ENCODE results near the gene FOLR2.
A peak's percentile ranks its signal among the peaks of the same experiment; 100 is the strongest.

The FOLR2 gene

DNA sequence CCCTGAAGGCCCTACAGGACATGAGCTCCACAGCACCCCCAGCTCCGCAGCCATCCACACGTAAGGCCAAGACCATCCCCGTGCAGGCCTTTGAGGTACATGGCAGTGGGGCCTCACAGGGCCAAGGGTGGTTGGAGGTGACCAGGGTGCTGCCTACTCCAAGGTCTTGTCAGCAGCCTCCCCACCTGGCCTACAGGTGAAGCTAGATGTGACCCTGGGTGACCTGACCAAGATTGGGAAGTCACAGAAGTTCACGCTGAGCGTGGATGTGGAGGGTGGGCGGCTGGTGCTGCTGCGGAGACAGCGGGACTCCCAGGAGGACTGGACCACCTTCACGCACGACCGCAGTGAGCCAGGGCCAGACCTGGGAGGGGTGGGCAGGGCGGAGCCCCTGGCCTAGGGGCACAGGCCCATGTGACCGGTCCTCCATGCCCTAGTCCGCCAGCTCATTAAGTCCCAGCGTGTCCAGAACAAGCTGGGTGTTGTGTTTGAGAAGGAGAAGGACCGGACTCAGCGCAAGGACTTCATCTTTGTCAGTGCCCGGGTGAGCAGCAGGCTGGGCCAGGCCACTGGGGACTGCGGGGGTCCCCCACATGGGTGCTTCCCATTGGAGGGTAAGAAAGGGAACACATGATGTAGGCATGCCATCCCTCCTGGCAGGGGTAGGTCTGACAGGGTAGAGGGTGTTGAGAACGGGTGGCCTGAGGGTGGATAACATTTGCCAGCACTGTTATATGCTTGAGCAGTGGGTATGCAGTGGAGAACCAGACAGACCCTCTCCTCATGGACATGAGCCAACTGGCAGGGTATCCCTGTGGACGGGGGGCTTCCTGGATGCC lies 13.6 kb downstream of the FOLR2 start:
- DNase-seq (ENCODE audit: low read depth), result no peak

DNA sequence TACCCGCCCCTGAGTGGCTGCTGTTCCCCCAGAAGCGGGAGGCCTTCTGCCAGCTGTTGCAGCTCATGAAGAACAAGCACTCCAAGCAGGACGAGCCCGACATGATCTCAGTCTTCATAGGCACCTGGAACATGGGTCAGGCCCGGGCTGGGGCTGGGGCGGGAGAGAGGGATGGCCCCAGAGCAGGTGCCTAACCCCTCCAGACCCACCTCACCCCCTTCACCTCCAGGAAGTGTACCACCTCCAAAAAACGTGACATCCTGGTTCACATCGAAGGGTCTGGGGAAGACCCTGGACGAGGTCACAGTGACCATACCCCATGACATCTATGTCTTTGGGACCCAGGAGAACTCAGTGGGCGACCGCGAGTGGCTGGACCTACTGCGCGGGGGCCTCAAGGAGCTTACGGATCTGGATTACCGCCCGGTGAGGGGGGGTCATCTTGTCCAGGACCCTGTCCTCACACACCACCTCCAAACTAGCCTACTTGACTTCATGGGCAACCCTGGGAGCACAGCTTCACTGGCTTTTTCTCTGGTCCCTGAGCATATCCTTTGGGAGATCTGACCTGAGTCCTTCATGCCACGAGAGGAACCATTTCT lies 14.3 kb downstream of the FOLR2 start:
- DNase-seq (ENCODE audit: low read depth), result no peak

- no peak for DNase-seq (ENCODE audit: low read depth)
Observed at GRCh38 chr11:72231396-72232259, 15.0 kb downstream of the FOLR2 start.

DNA sequence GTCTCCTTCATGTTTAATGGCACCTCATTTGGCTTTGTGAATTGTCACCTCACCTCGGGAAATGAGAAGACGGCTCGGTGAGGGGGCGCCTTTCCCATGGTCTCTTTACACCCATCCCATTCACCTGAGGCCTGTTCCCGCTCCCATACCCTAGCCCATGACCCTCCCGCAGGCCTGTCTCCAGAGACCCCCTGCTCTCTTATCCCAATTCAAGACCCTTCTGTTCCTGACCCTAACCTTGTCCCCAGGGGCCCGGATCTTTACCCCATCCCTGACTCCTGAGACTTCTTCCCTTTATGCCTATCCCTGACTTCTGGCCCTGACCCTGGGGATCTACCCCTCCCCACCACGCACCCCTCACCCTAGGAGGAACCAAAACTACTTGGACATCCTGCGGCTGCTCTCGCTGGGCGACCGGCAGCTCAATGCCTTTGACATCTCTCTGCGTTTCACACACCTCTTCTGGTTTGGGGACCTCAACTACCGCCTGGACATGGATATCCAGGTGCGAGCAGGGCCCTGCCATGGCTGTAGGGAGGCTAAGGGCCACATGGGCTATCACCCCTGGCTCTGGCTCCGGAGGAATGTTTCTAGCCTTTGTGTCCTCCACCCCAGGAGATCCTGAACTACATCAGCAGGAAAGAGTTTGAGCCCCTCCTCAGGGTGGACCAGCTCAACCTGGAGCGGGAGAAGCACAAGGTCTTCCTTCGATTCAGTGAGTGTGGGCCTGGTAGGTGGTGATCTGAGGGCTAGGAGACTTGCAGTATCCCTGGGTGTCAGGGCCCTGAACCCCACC lies 15.9 kb downstream of the FOLR2 start:
- DNase-seq (ENCODE audit: low read depth), result no peak

GRCh38 chr11:72233056-72233772 lies 16.6 kb downstream of the FOLR2 start:
- DNase-seq (ENCODE audit: low read depth), result no peak

DNA sequence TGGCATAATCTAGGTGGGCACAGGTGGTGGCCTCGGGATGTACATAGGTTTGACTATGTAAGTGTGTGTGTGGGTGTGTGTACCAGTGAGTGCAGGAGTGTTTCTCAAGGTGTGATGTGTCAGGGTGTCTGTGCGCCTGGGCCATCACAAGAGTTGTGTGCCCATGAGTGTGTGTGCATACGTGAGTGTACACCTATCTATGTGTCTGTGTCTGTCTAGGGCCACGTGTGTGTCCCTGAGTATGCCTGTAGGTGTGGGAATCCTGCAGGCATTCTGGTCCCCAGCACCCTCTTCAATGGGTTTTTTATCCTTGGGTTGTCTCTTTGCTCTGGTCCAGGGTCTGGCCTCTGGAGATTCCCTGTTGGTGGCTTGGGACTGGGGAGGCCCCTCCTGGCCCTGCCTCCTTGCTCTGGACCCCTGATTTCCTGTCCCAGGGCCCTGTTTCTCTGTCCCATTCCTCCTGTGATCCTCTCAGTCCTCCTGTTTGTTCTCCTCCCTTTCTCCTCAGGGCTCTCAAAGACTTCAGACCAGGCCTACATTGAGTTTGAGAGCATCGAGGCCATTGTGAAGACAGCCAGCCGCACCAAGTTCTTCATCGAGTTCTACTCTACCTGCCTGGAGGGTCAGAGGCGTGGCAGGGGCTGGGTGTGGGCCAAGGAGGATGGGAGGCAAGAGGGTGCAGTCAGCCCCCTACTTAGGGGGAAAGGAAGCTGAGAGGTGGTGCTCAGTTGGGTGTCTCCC lies 17.3 kb downstream of the FOLR2 start:
- no peak for DNase-seq (ENCODE audit: low read depth)

DNA sequence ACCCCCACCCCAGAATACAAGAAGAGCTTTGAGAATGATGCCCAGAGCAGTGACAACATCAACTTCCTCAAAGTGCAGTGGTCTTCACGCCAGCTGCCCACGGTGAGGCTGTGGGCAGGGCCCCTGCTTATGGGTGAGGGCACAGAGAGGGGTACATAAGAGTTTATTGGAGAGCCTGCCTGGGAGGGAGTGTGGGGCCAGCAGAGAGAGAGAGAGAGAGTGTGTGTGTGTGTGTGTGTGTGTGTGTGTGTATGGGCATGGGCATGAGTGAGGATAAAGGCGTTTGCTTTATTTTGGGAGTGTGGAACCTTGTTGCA lies 17.9 kb downstream of the FOLR2 start:
- DNase-seq (ENCODE audit: low read depth), result no peak

DNA sequence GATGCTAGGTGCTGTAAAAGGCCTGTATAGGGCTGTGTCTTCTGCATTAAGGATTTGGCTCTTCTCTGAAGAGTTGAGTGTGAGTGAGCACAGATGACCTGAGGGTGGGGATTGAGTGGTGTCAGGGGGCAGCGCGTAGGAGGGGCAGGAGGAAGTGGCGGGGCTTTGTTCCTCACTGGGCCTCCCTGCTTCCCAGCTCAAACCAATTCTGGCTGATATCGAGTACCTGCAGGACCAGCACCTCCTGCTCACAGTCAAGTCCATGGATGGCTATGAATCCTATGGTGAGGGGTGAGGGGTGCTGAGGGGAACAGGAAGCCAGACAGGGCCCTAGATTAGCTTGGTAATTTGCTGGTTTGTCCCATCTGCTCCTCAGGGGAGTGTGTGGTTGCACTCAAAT lies 18.3 kb downstream of the FOLR2 start:
- no peak for DNase-seq (ENCODE audit: low read depth)

- no peak for DNase-seq (ENCODE audit: low read depth)
Observed at GRCh38 chr11:72235351-72236057, 18.9 kb downstream of the FOLR2 start.

DNA sequence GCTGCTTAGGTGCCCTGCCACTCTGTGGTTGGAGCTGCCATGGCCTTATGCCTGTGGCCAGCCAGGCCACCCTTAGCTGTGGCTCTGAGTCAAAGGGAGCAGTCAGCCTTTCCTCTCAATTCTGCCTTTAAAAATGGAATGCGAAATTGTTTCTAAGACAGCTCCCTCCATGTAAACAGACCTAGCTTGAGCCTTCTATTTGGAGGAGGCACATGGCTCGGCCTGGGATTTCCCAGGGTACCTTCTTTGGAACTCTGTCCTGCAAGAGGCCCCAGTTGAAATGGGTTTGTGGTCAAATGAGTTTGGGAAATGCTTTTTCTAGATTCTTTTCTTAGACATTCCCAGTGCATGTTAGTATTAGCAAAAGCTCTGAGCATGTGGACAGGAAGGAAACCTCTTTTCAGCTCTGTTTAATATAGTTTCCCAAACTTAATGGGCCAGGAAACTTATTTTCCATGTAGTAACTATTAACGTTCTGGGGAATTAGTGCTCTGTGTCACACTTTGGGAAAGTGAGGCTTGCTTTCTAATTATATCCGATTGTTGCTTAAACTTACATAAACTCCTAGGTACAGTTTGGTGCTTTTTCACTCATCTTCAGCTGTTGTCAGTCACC lies 19.6 kb downstream of the FOLR2 start:
- DNase-seq (ENCODE audit: low read depth), result no peak

- DNase-seq (ENCODE audit: low read depth), result no peak
Observed at GRCh38 chr11:72236774-72237111, 20.1 kb downstream of the FOLR2 start.

- no peak for DNase-seq (ENCODE audit: low read depth)
Observed at GRCh38 chr11:72237112-72237931, 20.7 kb downstream of the FOLR2 start.

DNA sequence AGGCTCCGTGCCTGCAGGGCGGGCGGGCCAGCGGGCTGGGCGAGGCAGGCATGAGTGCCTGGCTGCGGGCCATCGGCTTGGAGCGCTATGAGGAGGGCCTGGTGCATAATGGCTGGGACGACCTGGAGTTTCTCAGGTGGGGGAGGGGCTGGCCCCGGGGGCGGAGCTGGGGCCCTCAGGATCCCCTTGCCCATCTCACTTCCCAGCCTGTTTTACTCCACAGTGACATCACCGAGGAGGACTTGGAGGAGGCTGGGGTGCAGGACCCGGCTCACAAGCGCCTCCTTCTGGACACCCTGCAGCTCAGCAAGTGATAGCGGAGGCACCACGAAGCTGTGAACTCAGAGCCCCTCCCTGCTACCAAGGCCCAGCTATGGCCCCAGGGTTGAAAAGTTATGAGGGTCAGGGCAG lies 21.5 kb downstream of the FOLR2 start:
- no peak for DNase-seq (ENCODE audit: low read depth)

GRCh38 chr11:72238492-72239312 lies 22.1 kb downstream of the FOLR2 start:
- no peak for DNase-seq (ENCODE audit: low read depth)

- peak; percentile 21 for DNase-seq (ENCODE audit: low read depth)
Observed at GRCh38 chr11:72239313-72239848, 22.8 kb downstream of the FOLR2 start.

DNA sequence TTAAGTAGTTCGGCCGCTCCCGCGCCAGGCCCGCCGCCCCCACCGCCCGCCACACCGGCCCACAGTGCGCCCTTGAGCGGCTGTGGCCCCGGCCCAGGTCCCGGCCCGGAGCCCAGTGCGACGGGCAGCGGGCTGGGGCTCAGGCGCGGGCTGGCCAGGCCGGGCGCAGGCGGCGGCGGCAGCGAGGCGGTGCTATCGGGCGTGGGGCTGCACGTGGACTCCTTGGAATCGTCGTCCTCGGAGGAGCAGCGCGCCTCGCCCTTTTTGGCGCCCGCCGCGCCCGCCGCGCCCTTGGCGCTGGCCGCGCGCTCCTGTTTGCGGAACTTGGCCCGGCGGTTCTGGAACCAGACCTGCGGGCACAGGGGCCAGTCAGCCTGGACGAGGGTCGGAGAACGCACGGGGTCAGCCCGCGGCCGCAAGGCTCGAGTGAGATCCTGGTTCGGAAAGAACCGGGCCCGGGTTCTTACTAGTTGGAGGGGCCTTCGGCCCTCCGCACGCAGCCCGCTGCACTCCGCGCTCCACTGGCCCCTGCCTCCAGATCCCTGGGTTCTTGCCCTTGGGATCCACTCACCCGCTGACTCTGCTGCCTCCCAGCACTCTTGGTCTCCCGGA lies 23.4 kb downstream of the FOLR2 start:
- DNase-seq (ENCODE audit: low read depth), result no peak
